Endothelial cell (in vitro differentiated cells): Measurements from ENCODE around the gene ELAC1. TPM values are rescaled to one million over a fixed set of nuclear protein-coding genes. Genes with fewer than 3 reads are reported as not detected.

ENCODE experiments used
- DNase-seq: peaks from one replicate; pipeline ENCODE4 v3.0.0; 2021; ENCODE audit warnings: low spot score
- H3K27ac Mint-ChIP-seq: one replicate; pipeline ENCODE4 v1.8.0; 2021; ENCODE audit warnings: mixed read lengths, inconsistent platforms; ENCODE audit not compliant: unreplicated experiment
- H3K27me3 Mint-ChIP-seq: one replicate; pipeline ENCODE4 v1.8.0; 2021; ENCODE audit warnings: mild to moderate bottlenecking, moderate library complexity, mixed read lengths, inconsistent platforms; ENCODE audit not compliant: unreplicated experiment
- H3K36me3 Mint-ChIP-seq: one replicate; pipeline ENCODE4 v1.8.0; 2021; ENCODE audit warnings: mild to moderate bottlenecking, low read depth, mixed read lengths, inconsistent platforms; ENCODE audit not compliant: unreplicated experiment
- H3K4me1 Mint-ChIP-seq: one replicate; pipeline ENCODE4 v1.8.0; 2021; ENCODE audit warnings: mild to moderate bottlenecking, mixed read lengths, inconsistent platforms; ENCODE audit not compliant: unreplicated experiment
- H3K4me3 Mint-ChIP-seq: one replicate; pipeline ENCODE4 v1.8.0; 2021; ENCODE audit warnings: mild to moderate bottlenecking, mixed read lengths, inconsistent platforms; ENCODE audit not compliant: unreplicated experiment
- H3K9me3 Mint-ChIP-seq: one replicate; pipeline ENCODE4 v1.8.0; 2021; ENCODE audit warnings: mixed read lengths, inconsistent platforms; ENCODE audit not compliant: unreplicated experiment
- total RNA-seq: library from RNA; stranded (reverse); fragmentation: NEBNext Ultra II Directional; extraction: Animal tissue kit (Norgen Biotek cat#: 25700); gene quantifications from one replicate; pipeline ENCODE4 v1.2.1, GENCODE V29; 2021; ENCODE audit not compliant: unreplicated experiment
- TF ChIP-seq, protein P1 (sequence below): fragments of 200-600 bp; sonication (generic); IDR thresholded peaks from one replicate; pipeline ENCODE4 v1.5.0; 2021; ENCODE audit warnings: antibody characterized with exemption; ENCODE audit not compliant: unreplicated experiment

Gene ELAC1
- total RNA-seq, 1 donor from 2014 or later, result 10.5 TPM

DNA sequence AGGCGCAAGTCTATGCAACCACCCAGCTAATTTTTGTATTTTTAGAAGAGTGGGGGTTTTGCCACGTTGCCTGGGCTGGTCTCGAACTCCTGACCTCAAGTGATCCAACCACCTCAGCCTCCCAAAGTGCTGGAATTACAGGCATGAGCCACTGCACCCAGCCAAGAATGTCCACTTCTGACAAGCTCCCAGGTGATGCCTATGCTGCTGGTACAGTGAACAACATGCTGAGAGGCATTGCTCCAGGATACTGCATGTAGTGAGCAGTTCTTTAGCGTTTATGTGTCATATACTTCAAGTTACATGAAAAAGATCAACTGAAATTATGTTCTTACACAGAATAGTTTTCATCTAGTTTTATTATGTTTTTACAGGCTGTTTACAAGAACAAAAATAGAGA lies 17.2 kb upstream of the ELAC1 start:
- Mint-ChIP-seq H3K4me3 (no peak overlapping the region), H3K4me1 (no peaks in the 10 kb centered on the region), H3K36me3 (peaks cover 8% of the 10 kb centered on the region), H3K27ac (no peak overlapping the region), H3K9me3 (no peaks in the 10 kb centered on the region), H3K27me3 (no peaks in the 10 kb centered on the region)
- DNase-seq, result no peak
- TF ChIP-seq, protein P1, sequence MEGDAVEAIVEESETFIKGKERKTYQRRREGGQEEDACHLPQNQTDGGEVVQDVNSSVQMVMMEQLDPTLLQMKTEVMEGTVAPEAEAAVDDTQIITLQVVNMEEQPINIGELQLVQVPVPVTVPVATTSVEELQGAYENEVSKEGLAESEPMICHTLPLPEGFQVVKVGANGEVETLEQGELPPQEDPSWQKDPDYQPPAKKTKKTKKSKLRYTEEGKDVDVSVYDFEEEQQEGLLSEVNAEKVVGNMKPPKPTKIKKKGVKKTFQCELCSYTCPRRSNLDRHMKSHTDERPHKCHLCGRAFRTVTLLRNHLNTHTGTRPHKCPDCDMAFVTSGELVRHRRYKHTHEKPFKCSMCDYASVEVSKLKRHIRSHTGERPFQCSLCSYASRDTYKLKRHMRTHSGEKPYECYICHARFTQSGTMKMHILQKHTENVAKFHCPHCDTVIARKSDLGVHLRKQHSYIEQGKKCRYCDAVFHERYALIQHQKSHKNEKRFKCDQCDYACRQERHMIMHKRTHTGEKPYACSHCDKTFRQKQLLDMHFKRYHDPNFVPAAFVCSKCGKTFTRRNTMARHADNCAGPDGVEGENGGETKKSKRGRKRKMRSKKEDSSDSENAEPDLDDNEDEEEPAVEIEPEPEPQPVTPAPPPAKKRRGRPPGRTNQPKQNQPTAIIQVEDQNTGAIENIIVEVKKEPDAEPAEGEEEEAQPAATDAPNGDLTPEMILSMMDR, result no peak

DNA sequence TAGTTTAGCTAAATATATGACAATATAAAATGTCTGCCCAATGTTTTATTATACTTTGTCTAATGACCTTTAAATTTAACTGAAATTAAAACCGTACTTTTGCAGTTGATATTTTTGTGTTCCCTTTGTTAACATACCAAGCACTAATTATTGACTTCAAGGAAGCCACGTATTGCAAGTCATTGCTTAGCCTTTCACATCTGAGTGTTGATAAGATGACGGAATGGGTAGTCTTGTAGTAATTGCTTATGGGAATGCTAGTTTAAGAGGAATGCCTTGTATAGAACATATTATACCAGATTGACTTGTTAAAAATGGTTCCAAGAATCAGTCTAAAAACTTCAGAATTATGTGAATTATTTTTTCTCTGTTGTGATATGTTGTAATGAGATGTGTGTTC lies 14.0 kb upstream of the ELAC1 start:
- Mint-ChIP-seq H3K36me3 (no peaks in the 10 kb centered on the region), H3K4me3 (no peak overlapping the region)
- TF ChIP-seq, protein P1, result no peak

DNA sequence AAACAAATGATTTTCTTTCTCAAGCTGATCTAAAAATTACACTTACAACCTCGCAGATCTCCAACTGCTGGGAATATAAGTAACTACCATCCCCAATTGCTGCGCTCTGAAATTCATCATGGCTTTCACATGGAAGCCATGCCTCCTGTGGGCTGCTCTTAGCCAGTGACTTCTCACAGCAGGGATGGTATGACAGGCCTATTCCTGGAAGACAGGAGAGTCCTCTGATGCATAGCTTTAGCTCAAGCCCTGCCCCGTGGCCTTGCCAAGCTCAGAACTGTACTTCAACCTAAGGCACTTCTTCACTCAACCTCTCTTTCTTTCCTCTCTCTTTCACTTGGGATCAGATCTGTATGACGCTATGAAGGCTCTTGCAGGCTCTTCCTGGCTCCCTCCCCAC lies 12.6 kb upstream of the ELAC1 start:
- Mint-ChIP-seq H3K9me3 (no peaks in the 10 kb centered on the region), H3K27ac (no peak overlapping the region), H3K36me3 (no peaks in the 10 kb centered on the region), H3K4me1 (no peaks in the 10 kb centered on the region), H3K27me3 (peaks cover 3% of the 10 kb centered on the region), H3K4me3 (no peak overlapping the region)
- no peak for DNase-seq
- TF ChIP-seq, protein P1, result no peak

More for the DNA sequence above, 14.0 kb upstream of the ELAC1 start:
- no peaks in the 10 kb centered on the region for H3K9me3 Mint-ChIP-seq
- no peak overlapping the region for H3K27ac Mint-ChIP-seq
- no peaks in the 10 kb centered on the region for H3K4me1 Mint-ChIP-seq
- peaks cover 3% of the 10 kb centered on the region for H3K27me3 Mint-ChIP-seq
- DNase-seq, result no peak

DNA sequence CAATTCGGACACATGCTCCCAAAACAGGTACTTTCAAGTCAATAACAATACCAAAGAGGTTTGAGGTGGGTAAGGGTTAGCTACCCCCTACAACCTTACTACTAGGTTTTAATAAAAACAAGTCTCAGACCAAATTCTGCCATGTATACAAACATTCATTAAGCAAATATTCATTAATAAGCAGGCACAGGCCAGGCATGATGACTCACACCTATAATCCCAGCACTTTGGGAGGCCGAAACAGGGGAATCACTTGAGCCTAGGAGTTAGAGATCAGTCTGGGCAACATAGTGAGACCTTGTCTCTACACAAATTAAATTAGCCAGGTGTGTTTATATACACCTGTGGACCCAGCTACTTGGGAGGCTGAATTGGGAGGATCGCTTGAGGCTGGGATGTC lies 11.7 kb upstream of the ELAC1 start:
- Mint-ChIP-seq H3K4me3 (no peak overlapping the region), H3K36me3 (no peaks in the 10 kb centered on the region), H3K27me3 (peaks cover 3% of the 10 kb centered on the region), H3K4me1 (no peaks in the 10 kb centered on the region), H3K9me3 (no peaks in the 10 kb centered on the region), H3K27ac (no peak overlapping the region)
- no peak for DNase-seq
- TF ChIP-seq, protein P1, result no peak

DNA sequence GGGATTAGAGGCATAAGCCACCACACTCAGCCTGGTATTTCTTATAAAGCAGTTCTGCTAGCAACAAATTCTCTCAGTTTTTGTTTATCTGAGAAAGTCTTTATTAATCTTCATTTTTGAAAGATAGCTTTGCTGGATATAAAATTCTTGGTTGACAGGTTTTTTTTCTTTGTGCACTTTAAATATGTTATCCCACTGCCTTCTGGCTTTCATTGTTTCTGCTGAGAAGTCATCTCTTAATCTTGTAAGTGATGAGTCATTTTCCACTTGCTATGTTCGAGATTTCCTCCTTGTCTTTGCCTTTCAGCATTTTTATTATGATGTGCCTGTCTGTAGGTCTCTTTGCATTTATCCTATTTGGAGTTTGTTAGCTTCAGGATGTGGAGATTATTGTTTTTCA lies 5.9 kb upstream of the ELAC1 start:
- no peak for DNase-seq
- peaks cover 4% of the 10 kb centered on the region for H3K36me3 Mint-ChIP-seq
- H3K4me1 Mint-ChIP-seq, result no peaks in the 10 kb centered on the region
- TF ChIP-seq, protein P1, result no peak
- no peak overlapping the region for H3K4me3 Mint-ChIP-seq
- no peak overlapping the region for H3K27ac Mint-ChIP-seq
- peaks cover 4% of the 10 kb centered on the region for H3K9me3 Mint-ChIP-seq
- peaks cover 3% of the 10 kb centered on the region for H3K27me3 Mint-ChIP-seq
